ENCODE measurements around the gene CCDC107. TPM values are rescaled to one million over a fixed set of nuclear protein-coding genes. Genes with fewer than 3 reads are reported as not detected.

CCDC107 gene
- total and polyA plus RNA-seq, 2 of the 13 experiments (the other 11 are each of a cell fraction or from before 2014, with no cell fraction given): 7.1 to 15.2 TPM

DNA sequence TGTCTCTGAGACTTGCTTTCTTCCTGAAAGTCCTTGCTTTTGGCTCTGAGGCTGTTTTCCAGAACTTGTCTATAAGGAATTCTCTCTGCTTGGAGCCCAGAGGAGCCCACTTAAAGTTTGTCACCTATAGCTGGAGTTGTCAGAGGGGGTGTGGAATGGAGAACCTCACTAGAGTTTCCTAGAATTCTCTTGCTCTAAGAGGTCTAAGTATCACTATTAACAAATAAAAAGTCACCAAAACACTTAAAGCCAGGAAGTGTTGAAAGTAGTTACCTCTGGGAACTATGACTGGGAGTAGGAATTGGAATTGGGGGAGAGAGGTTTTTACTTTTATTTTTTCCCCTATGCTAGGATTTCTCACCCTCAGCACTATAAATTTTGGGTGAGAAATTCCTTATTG lies 22.4 kb upstream of the CCDC107 start:
- CTCF ChIA-PET (ENCODE audit: low intra/inter-chr PET ratio, low total read pairs): no interaction called here
- Histone ChIP-seq H3K27me3 (ENCODE audit: control insufficient read depth in 1 of 2, insufficient read depth in 2 of 2, low read length in 2 of 2) (no peaks in the 10 kb centered on the region; a peak in 1 of 5 replicates), H2AFZ (ENCODE audit: low read length) (no peak overlapping the region), H3K4me2 (ENCODE audit: low read depth, low read length) (no peak overlapping the region), H3K36me3 (replicated peaks in 1 of 2; ENCODE audit: control insufficient read depth in 1 of 2, insufficient read depth in 2 of 2, low read length in 2 of 2) (no peaks in the 10 kb centered on the region), H3K9ac (ENCODE audit: insufficient read depth, low read depth, low read length) (no peak overlapping the region), H3K4me1 (ENCODE audit: insufficient read depth, low read length) (peaks cover 7% of the 10 kb centered on the region; the same call in 1 of the 2 replicates), H4K20me1 (ENCODE audit: insufficient read depth, low read length) (no peaks in the 10 kb centered on the region), H3K4me3 (replicated peaks in 1 of 3; ENCODE audit: insufficient read depth in 1 of 3, low read depth in 2 of 3, low read length in 3 of 3) (no peak overlapping the region), H3K27ac (ENCODE audit: extremely low read length, insufficient read depth, low read length) (no peak overlapping the region), H3K79me2 (ENCODE audit: insufficient read depth, low read length) (no peaks in the 10 kb centered on the region), H3K9me3 (ENCODE audit: low read length) (no peaks in the 10 kb centered on the region)
- TF ChIP-seq PHF5A (CRISPR knock-in tag; IDR thresholded peaks at IDR 0.05; ENCODE audit: low read depth, unreplicated experiment): no peak
- TF ChIP-seq, protein P1, sequence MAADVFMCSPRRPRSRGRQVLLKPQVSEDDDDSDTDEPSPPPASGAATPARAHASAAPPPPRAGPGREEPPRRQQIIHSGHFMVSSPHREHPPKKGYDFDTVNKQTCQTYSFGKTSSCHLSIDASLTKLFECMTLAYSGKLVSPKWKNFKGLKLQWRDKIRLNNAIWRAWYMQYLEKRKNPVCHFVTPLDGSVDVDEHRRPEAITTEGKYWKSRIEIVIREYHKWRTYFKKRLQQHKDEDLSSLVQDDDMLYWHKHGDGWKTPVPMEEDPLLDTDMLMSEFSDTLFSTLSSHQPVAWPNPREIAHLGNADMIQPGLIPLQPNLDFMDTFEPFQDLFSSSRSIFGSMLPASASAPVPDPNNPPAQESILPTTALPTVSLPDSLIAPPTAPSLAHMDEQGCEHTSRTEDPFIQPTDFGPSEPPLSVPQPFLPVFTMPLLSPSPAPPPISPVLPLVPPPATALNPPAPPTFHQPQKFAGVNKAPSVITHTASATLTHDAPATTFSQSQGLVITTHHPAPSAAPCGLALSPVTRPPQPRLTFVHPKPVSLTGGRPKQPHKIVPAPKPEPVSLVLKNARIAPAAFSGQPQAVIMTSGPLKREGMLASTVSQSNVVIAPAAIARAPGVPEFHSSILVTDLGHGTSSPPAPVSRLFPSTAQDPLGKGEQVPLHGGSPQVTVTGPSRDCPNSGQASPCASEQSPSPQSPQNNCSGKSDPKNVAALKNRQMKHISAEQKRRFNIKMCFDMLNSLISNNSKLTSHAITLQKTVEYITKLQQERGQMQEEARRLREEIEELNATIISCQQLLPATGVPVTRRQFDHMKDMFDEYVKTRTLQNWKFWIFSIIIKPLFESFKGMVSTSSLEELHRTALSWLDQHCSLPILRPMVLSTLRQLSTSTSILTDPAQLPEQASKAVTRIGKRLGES (CRISPR knock-in tag; IDR thresholded peaks at IDR 0.05; ENCODE audit: borderline replicate concordance): no peak
- no peak for TF ChIP-seq SALL2 (CRISPR knock-in tag; IDR thresholded peaks at IDR 0.05)
- TF ChIP-seq ZNF143 (CRISPR knock-in tag; IDR thresholded peaks at IDR 0.05): no peak
- TF ChIP-seq ZNF652 (CRISPR knock-in tag; IDR thresholded peaks at IDR 0.05; ENCODE audit: borderline replicate concordance, low read depth): no peak
- no peak for TF ChIP-seq DNMT3B (CRISPR knock-in tag; conservative IDR thresholded peaks at IDR 0.05)
- TF ChIP-seq HNRNPUL1 (IDR thresholded peaks at IDR 0.05; ENCODE audit: low read depth, low read length): no peak
- TF ChIP-seq, protein P2, sequence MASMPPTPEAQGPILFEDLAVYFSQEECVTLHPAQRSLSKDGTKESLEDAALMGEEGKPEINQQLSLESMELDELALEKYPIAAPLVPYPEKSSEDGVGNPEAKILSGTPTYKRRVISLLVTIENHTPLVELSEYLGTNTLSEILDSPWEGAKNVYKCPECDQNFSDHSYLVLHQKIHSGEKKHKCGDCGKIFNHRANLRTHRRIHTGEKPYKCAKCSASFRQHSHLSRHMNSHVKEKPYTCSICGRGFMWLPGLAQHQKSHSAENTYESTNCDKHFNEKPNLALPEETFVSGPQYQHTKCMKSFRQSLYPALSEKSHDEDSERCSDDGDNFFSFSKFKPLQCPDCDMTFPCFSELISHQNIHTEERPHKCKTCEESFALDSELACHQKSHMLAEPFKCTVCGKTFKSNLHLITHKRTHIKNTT (CRISPR knock-in tag; IDR thresholded peaks at IDR 0.05): no peak
- in situ Hi-C loops (cut with HindIII; ENCODE audit: extremely low pct_ligation_motif_present, low pct_unique_long_range_greater_than_20kb): no loop called here
- BruUV-seq (replicated peaks): no TSS peak
- ATAC-seq (no peak), DNase-seq (ENCODE audit: low spot score) (no peak), FAIRE-seq (no peak)
- POLR2A ChIA-PET: no interaction called here
- intact Hi-C loops (cut with micrococcal nuclease; ENCODE audit: unreplicated experiment): no loop called here
